DOHH2 (cell line): ENCODE results near the gene BPIFB2.

ENCODE experiments used
- CTCF ChIP-seq: fragments of 200-600 bp; sonication (generic); IDR thresholded peaks from one replicate; pipeline ENCODE4 v1.5.1; 2014; ENCODE audit warnings: antibody characterized with exemption, mild to moderate bottlenecking, low read depth, low read length; ENCODE audit not compliant: poor library complexity, severe bottlenecking
- EZH2phosphoT487 ChIP-seq: fragments of 200-600 bp; sonication (generic); IDR thresholded peaks from 2 replicates; pipeline ENCODE4 v1.6.1; 2017; ENCODE audit warnings: borderline replicate concordance, mild to moderate bottlenecking, antibody characterized with exemption, low read length, moderate library complexity, mixed read lengths

- TF ChIP-seq EZH2phosphoT487 = no peak
- no peak for TF ChIP-seq CTCF
Measured at GRCh38 chr20:33017542-33017941, 10.0 kb downstream of the BPIFB2 start.
